CD4-positive, alpha-beta T cell treated with Interleukin-12 subunit alpha and Interleukin-12 subunit beta, for 1 hour (primary cell): Measurements from ENCODE around the gene ARMH1.
"Not testable (repeated sequence)": the region's sequence is repeated elsewhere in the genome, so short reads cannot be mapped to it uniquely, and the experiment has no call there.

Source experiments
- DNase-seq: peaks from one replicate; pipeline ENCODE4 v3.0.0-alpha.2; 2020

ARMH1 gene

DNA sequence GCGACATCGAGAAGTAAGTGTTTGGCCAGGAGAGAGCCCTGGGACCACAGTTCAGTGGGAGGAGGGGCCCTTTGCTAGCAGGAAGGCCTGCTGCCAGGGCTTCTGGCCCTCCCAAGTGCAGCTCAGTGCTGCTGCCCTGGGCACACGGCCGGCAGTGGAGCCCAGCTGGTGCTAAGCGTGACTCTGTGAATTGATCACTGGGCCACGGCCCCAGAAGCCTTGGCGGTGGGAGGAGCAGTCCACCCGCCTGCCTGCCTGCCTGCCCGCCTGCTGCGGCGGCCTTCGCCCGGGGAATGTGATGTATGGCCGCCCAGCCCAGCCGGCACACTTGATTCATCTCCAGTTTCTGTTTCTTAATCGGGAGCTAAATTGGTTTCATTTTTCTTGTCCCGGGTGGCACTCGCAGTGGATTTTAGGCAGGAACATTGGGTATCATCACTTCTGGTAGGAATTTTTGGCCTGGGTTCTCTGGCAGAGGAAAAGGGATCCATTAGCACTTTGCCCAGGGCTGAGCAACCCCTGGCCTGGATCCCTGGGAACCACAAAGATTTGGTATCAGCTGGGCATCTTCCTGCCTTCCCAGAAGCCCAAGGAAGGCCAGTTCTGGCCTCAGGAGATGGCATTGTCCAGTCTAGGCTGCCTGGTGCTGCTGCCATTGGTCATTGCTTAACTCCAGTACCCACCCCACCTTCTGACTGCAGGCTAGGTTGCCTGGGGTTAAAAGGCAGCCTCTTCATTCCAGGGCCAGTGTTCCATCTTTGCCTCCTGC lies 28.9 kb upstream of the ARMH1 start:
- DNase-seq: no peak

DNA sequence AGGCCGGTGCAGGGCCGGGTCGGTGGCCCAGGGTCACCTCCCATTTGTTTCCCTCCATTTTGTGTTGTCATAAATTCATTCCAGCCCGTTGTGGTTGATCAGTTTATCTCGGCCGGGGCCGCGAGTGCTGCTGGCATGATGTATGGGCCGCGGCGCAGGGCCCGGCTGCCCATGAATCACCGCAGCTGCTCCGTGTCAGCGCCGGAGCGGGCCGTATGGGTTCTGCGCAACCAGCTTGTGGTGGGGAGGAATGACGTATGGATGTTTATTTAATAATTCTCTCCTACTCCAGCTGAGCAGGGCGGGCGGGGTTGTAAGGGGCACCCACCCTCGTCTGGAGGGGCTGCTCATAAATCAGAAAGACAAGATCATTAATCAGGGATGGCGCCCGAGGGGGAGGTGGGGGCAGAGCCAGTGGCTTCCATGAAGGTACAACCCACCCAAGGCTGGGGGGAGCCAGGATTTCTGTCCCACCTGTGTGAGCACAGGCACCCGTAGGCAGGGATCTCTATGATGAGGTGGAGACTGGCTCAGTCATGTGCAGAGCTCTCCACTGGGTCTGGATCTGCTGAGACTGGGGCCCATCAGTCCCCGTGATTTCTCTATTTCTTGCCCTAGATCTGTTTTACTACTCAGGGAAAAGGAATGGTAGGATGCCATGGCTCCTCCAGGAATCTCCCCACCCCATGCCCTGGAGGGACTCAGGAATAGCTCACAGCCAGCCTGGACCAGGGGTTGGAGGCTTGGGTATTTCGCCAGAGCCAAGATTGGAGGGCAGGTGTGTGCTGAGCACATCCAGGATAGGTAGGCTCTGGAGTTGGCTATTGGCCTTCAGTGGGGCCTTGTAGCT lies 28.0 kb upstream of the ARMH1 start:
- no peak for DNase-seq

DNA sequence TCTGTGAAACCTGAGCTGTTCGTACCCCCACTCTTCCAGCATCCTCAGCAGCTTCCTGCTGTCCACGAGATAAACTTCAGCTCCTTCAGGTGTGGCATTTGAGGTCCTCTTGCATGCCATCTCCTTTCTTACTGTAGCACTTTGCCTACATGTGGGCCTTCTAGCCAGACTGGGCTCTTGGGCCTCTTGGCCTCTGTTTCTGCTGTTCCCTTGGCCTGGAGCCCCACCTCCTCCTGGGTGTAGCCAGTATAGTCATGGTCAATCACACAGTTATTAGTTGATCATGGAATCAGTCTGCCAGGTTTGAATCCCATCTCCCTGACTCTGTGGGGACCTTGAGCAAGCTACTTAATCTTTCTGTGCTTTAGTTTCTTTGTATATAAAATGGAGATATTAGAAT lies 26.6 kb upstream of the ARMH1 start:
- DNase-seq: no peak

DNA sequence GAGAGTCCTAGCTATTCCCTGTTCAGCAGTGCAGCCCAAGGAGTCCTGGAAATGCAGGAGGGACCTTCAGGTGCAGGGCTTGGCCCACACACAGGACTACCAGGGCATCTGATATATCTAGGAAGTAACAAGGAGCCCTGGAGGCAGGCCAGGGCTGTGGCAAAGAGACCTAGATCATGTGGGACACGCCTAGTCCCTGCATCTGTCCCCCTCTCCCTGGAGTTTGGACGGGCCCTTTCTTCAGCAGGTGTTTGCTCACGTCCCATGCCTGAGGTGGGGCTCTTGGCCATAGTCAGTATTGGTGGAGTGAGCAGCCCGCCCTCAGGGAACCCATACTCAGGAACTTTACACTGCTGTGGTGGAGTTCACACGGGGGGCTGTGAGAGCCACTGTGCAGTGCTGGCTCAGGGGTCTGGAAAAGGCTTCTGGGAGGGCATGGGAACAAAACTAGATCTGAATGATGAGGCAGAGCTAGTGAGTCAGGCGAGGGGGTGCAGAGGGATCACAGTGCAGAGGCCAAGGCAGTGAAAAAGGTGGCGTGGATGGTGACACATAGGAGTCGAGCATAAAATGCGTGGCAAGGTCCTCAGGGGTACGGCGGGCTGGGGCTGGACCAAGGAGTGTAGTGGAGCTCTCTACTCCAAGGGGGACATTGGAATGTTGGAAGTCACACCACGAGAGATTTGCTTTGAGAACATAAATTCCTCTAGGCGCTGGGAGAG lies 25.8 kb upstream of the ARMH1 start:
- no peak for DNase-seq

DNA sequence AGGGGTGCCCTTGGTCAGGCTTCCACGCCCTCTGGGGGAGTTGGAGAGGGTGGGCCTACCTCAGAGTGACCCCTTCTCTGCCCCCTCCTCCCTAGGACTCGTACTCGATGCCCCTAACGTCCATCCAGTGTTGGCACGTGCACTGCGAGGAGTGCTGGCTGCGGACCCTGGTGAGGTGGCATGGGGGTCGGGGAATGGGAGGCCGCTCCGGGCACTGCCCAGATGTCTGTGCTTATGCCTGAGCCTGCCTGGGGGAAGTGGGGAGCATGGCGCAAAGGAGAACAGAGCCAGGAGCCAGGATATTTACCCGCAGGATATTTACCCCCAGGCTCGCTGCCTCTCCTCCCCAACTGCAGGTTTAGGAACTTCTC lies 24.7 kb upstream of the ARMH1 start:
- no peak for DNase-seq

DNA sequence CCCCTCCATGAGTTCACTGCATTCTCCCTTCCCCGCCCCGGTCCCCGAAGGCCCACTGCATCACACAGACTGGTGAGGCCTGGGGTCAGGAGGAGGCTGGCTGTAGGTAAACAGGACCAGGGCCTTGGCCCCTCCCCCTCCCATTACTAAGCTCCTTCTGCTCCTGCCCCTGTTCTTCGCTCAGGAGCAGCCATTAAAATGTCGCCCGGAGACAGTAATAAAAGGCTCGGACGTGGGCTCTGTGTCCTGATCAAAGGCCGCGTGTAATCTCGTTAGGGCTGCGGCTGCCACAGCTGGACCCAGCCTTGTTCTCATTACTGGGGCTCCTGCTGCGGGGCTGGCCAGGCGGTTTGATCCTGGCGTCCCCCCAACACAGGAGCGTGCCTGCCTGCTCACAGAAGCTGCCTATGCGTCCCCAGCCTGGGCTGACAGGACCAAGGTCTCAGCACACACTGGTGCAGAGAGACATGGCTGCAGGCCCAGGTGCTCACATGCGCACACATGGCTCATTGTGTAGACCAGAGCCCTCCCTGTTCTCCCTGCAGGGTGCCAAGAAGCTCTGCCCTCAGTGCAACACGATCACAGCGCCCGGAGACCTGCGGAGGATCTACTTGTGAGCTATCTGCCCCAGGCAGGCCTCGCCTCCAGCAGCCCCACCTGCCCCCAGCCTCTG lies 24.2 kb upstream of the ARMH1 start:
- no peak for DNase-seq

DNA sequence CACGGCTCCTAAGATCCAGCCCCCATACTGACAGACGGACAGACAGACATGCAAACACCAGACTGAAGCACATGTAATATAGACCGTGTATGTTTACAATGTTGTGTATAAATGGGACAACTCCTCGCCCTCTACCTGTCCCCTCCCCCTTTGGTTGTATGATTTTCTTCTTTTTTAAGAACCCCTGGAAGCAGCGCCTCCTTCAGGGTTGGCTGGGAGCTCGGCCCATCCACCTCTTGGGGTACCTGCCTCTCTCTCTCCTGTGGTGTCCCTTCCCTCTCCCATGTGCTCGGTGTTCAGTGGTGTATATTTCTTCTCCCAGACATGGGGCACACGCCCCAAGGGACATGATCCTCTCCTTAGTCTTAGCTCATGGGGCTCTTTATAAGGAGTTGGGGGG lies 23.4 kb upstream of the ARMH1 start:
- DNase-seq: no peak

DNA sequence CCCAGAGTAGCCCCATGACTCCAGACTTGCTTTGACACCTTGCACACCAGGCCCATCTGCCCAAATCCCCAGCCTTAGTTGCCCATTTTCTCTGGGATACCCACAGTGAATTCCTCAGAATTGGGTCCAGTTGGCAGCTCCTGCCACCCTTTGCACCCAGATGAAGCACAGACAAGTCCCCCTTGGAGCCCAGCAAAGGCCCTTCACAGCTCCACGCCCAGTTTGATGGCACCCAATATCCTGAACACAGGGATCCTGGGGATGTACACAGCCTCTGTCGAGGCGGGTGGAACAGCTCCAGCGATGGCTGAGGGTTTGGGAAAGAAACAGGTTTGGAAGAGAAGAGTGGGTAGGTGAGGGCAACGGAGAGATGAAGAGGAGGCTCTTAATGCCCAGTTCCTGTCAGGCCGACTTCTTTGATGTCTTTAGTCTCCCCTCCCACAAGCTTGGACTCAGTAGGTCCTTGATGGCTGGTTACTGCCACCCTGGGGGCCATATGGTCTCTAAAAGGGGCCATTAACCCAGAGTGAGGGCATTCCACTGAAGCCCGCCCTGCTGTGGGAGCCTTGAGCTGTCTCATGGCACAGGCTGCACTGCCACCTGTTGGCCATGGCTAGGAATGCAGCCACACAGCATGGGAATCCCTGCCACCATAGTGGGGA lies 21.9 kb upstream of the ARMH1 start:
- peak; percentile 77 for DNase-seq

DNA sequence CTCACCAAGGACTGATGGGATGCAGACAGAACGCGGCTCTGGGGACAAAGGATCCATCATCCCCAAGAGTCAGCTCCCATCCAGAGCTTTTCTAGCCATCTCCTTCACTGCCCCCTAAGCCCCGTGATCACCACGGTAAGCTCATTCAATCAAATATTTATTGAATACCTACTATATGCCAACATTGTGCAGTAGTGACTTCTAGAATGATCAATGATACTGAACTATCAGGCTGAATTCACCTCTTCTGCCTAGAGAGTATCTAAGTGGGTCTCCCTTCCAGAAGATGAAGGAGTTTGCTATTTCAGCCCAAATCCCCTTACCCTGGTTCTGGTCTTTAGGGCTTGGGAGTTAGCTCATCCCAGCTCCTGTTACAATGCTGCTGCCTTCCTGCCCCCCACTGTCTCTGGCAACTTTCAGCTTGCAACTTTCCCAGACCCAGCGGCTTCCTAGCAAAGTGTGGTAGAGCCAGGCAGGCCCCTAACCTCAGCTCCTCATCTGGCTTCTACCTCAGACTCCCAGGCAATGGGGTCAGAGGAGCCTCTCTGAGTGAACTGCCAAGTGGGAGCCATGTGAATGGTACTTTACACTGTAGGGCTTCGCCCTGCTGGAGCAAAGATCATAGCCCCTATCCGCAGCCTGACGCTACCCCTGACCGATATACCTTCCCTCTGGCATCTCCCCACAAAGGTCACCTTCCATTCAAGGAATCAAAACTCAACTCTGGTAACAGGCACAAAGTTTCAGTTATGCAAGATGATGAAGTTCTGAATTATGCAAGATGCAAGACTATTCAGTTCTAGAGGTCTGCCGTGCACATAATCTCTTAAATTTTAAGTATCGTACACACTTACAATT lies 21.2 kb upstream of the ARMH1 start:
- DNase-seq: no peak

DNA sequence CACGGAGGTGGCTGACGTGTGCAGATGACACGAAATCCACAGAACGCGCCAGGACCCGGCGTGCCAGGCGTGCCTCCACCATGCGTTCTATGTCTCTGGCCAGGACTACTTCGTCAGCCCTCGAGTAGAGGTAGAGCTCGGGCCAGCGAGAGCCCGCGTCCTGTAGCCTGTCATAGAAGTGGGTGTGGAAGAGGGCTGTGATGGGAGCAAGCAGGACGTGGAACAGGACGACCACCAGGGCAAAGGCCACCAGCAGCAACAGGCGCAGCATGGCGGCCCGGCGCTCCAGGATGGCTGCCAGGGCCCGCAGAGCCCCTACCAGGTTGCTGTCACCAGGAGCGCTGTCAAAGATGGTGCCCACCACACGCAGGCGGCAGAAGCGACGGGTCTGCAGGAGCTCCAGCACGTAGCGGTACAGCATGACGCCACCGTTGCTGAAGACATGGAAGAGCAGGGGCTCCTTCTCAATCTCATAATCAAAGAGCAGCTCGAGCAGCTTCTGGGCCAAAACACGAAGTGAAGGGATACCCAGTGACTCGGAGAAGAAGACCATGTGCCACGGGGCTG lies 19.8 kb upstream of the ARMH1 start:
- DNase-seq: no peak

DNA sequence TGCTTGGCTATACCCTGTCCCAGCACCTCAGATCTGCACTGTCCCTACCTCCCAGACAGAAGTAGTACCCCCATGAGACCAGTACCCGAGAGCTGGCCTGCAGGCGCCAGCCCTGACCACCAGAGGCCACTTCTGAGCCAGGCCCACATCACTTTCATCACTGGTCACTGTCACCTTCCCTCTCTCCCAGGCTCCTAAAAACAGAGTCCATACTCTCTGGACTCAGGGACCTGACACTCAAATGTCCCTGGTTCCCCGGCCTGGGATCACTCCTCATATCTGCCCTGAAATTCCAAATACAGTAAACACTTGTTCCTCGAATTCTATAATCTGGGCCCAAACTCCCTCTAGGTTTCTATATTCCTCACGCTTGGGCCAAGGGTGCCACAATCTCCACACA lies 18.9 kb upstream of the ARMH1 start:
- no peak for DNase-seq

DNA sequence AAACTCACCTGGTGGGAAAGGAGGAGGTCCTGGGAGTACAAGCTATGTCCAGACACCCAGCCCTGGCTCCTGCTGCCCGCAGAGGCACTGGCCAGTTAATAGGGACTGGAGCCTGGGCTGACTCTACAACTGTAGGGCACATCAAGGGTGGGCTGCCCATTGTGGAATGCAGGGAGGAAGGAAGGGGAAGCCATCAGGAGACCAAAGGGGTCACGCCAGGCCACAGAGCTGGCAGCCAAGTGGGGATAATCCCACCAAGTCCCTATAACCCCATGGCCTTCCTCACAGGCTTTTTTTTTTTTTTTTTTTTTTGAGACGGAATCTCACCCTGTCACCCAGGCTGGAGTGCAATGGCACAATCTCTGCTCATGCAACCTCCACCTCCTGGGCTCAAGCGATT lies 14.9 kb upstream of the ARMH1 start:
- DNase-seq: no peak

DNA sequence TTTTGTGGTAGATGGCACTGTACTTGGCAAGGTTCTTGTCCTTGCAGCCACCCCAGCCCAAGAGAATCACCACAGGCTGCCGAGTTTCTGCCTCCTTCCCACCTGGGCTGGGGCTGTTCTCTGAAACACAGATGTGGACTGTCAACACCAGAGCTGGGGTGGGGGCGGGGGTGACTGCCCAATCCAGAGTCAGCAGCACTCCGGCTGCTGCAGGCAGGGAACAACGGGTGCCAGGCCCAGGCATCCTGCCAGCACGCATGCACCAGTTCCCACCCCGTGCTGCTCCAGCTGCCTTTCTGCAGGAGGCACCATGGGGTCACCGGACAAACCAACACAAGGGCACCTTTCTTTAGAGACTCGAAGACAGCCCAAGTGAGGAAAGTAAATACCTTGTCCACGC lies 14.3 kb upstream of the ARMH1 start:
- DNase-seq: no peak

DNA sequence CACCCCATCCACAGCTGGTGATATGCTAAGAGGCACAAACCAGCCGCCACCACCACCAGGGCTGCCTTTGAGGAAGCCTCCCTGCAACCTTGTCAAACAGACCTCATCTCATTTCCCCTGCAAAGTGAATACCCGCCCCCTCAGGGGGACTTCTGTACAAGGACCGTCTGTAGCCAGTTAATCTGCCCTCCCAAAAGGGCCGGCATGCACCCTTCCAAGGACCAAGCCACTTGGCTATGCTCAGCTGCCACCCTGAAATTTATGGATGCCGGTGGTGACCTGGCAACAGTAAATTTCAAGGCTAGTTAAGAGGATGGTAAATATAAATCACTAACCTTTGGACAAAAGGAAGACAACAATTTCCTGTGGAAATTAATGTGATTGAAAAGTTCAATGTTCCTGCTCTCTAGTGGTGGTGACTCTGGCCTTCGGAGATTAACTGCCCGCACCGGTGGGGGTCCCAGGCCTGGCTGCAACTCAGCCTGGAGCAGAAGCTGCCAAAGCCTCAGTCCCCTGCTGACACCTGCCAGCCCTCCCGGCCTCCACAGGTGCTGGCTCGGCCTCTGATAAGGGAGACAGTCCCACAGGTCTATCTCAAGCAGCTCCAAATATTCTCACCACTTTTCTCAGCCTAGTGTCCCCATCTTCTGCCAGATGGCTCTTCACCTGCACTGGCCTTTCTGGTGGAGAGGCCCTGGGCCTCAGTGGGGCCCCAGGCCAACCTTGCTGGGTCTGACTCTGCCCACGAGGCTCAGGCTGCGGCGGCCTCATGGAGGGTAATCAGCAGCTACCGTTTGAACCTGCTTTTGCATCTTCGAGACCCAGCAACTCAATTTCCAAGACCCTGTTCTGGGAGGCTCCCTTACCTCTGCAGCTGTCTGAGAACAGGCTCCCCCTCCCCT lies 12.5 kb upstream of the ARMH1 start:
- no peak for DNase-seq

DNA sequence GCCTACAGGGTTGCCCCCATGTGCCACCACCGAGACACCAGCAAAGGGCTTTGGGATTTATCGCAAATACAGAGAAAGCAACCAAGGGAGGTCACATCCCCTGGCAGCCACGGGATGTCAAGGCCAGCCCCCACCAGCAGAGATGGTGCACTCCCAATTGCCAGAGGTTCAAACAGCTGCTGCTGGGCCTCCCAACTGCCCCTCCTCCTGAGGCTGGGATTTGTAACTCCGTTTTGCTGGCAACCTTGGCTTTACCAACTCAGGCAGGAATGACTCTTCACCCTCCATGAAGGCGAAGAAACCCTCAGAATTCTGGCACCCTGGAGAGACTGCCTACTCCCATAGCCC lies 11.9 kb upstream of the ARMH1 start:
- no peak for DNase-seq

DNA sequence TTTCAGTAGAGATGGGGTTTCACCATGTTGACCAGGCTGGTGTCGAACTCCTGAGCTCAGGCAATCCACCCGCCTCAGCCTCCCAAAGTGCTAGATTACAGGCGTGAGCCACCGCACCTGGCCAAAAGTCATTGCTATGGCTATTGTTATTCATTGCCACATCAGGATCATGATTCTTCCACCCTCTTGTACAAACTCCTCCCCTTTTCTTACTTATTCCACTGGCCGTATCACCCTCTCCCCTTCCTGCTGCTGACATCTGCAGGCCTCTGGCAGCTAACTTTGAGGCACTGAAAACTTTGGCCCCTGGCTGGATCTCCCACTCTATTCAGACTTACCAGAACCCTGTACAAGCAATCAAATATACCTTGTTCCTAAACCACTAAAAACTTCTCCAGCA lies 11.1 kb upstream of the ARMH1 start:
- DNase-seq: no peak

DNA sequence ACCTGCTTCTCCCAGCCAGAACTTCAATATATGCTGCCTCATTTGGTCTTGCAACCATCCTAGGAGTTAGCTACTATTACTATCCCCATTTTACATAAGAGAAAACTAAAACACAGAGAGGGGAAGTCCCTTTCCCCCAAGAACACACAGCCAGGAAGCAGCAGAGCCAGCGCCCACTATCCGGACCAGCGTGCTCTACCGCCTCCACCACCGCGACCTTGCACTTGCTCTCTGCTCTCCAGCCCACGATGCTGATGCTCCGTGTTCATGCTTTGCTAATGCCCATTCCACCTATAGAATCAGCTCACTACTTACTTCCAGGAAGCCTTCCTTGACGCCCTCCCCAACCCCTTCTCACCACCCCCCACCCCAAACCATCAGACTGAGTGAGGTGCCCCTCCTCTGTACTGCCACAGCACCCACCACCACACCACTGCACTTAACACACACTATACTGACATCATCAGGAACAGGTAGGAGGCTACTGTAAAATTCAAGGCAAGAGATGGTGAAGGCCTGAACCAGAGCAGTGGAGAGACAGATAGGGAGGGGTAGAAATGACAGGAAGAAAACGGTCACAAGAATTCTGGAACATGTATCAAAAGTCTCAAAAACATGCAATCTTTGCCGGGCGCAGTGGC lies 9.7 kb upstream of the ARMH1 start:
- no peak for DNase-seq

DNA sequence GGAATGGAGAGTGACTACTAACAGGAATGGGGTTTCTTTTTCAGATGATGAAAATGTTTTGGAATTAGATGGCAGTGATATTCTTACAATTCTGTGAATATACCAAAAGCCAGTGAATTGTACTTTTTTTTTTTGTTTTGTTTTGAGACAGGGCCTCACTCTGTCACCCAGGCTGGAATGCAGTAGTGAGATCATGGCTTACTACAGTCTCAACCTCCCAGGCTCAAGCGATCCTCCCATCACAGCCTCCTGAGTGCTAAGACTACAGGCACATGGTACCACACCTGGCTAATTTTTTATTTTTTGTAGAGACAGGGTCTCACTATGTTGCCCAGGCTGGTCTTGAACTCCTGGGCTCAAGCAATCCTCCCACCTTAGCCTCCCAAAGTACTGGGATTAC lies 7.8 kb upstream of the ARMH1 start:
- not testable (repeated sequence) for DNase-seq

DNA sequence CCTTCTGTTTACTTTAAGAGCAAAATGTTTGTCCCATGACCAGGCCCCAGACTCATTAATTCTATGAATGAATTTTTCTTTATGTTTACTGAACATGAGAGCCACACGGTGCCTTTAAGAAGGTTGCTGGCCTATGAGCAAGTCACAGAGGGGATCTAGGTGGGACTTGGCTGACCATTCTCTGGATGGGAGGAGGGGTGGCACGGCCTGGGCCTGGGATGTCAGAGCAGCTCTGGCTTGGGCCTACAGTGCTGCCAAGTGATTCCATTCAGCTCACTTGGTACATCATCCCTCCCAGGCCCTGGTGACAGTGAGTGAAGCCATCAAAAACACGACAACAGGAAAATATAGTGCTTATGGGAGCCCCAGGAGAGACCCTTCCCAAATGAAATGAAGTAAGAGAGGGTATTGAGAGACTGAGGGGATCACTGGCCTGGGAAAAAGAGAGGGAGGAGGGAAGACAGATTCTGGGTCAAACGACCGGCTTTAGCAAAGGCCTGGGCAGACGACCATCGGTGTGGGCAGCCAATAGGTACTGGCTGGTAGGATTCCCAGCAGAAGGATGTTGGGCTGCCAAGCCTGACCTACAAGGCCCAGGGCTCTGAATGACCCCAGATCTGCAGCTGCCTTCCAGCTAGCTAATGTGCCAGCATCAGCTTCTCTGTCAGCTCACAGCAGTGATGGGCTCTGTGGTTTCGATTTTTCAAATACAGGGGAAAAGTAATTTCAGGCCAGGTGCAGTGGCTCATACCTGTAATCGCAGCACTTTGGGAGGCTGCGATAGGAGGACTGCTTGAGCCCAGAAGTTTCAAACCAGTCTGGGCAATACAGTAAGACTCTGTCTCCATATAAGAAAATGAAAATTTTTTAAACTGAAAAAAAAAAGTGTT lies 3.5 kb upstream of the ARMH1 start:
- DNase-seq: no peak
